RPMI8226 (cell line): ENCODE results near the gene QRICH2.
"Not testable (repeated sequence)": the region's sequence is repeated elsewhere in the genome, so short reads cannot be mapped to it uniquely, and the experiment has no call there.

ENCODE experiments used
- DNase-seq: peaks from one replicate; pipeline ENCODE4 v3.0.0-alpha.2; 2015

The QRICH2 gene

GRCh38 chr17:76318586-76318985 lies 10.5 kb upstream of the QRICH2 start:
- DNase-seq, result no peak

DNA sequence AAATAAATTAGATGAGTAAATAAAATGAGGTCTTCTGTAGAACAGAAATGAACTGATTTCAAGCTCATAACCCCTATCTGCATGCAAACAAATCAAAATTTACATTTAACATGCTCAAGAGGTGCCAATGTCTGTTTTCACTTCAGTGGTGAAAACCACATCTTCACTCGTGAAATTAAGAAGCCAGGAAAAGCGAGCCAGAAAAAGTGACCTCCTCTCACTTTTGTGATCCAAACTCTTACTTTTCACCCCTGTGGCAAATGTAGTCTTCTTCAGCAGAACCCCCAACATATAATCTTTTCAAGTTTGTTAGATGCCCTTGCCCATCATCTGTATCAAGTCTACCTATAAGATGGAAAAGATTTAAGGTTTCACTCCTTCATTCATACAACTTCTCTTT lies 9.5 kb upstream of the QRICH2 start:
- no peak for DNase-seq

- DNase-seq, result no peak
Observed at GRCh38 chr17:76314392-76315227, 6.5 kb upstream of the QRICH2 start.

DNA sequence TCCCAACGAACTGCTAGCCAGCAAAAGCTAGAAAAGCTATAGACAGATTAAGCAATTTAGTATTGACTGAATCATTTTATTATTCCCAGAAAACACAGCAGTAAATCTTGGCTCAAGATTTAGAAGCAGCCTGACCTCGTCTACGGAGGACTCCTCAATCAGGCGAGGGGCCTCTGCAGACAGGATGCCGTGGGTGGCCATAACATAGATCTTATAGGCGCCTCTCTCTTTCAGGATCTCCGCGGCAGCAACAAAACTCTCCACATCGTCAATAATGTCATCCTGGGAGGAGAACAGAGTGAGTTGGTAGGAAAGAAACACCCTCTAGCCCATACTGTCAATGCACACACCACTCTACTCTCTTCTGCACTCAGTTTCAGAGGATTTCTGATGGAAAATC lies 4.7 kb upstream of the QRICH2 start:
- no peak for DNase-seq

- no peak for DNase-seq
Observed at GRCh38 chr17:76309461-76309860, 1.4 kb upstream of the QRICH2 start.

DNA sequence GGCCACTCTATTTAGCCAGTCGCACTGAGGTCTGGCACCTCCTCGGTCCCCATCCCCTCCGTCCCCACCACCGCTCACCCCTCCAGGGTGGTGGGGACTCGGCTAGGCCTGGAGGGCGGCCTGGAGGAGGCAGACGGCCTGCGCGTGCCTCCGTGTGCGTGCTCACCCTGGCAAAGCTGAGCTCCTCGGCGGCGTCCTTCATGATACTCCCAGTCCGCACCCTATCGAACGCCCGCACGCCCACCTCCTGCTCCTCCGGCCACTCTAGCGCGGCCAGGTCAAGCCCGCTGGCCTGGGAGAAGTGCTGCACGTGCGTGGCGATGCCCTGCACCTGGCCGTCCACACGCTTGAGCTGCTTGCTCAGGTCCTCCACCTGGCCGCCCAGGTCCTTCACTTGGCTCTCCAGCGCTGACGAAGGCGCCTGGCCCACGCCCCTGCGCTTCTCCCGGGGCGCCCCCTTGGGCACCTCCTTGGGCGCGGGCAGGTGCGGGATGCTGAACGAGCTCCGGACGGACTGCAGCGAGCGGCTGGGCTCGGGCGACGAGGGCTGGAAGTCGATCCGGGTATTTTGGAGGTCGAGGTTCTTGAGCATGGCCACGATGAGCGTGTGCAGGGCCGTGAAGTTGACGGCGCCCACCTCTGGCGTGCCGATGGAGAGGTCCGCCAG lies 644 bp downstream of the QRICH2 start:
- DNase-seq, result no peak

DNA sequence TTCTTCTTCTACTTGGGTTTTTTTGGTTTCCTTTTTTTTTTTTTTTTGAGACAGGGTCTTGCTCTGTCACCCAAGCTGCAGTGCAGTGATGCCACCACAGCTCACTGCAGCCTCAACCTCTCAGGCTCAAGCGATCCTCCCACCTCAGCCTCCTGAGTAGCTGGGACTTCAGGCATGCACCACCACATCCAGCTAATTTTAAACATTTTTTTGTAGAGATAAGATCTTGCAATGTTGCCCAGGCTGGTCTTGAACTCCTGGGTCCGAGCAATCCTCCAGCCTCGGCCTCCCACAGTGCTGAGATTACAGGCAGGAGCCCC lies 3.0 kb downstream of the QRICH2 start:
- DNase-seq, result not testable (repeated sequence)

DNA sequence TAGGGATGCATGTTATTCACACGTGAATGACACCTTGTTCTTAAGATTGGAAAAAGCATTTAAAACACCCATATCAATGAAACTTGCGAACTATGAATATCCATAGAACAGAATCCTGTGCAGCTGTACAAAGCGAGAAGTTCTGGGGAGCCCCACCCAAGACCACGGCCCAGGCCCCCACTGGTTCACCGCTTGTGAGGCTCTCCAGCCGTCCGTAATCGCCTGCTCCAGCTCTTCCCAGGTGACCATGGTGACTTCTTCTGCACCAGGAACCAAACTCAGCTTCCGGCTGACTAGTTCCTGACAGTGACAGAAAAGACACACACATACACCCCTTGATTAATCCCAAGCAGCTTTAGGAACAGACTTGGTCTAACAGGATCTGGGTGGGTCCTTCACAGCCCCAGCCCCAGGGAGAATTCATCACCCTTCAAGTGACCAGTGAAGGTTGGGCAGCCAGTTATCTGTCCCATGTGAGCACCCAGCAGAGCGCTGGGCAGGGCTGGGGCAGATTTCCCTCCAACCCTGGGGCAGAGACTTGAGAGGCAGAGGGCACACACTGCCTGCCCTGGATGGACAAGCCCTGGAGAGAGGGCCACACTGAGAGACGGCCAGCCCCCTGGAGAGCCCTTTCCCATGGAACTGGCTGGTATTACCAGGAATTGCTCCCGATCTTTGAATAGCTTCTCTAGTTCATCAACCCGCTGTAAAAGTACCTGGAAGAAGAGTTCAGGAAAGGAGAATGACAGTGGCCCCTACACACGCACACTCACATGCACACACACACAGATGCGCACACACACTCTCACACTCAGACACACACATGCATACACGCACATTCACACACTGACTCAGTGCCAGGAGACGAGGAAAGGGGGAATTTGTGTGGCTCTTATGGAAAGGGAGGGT lies 3.6 kb downstream of the QRICH2 start:
- no peak for DNase-seq

- no peak for DNase-seq
Observed at GRCh38 chr17:76297436-76297835, 10.6 kb downstream of the QRICH2 start.

- DNase-seq, result no peak
Observed at GRCh38 chr17:76296889-76297288, 11.2 kb downstream of the QRICH2 start.

GRCh38 chr17:76296186-76296585 lies 11.9 kb downstream of the QRICH2 start:
- DNase-seq, result no peak

DNA sequence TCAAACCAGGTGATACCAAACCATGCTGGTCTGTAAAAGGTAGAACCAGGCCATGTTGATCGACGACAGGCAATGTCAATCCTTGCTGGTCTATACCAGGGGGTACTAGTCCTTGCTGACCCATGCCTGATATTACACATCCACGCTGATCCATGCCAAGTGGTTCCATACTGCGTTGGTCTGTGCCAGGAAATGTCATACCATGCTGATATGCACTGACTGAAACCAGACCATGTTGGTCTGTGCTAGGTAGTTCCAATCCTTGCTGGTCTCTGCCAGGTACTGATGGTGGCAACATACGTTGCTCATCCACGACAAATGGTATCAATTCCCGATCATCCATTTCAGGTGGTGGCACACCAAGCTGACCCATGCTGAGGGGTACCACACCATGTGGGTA lies 15.0 kb downstream of the QRICH2 start:
- DNase-seq, result no peak

DNA sequence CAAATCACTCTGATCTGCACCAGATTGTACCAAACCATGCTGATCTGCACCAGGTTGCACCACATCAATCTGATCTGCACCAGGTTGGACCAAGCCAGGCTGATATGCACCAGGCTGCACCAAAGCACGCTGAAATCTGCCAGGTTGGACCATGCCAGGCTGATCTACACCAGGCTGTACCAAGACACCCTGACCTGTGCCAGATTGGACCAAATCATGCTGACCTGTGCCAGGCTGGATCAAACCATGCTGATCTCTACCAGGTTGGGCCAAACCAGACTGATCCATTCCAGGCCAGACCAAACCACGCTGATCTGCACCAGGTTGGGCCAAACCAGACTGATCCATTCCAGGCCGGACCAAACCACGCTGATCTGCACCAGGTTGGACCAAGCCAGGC lies 15.5 kb downstream of the QRICH2 start:
- DNase-seq, result no peak

DNA sequence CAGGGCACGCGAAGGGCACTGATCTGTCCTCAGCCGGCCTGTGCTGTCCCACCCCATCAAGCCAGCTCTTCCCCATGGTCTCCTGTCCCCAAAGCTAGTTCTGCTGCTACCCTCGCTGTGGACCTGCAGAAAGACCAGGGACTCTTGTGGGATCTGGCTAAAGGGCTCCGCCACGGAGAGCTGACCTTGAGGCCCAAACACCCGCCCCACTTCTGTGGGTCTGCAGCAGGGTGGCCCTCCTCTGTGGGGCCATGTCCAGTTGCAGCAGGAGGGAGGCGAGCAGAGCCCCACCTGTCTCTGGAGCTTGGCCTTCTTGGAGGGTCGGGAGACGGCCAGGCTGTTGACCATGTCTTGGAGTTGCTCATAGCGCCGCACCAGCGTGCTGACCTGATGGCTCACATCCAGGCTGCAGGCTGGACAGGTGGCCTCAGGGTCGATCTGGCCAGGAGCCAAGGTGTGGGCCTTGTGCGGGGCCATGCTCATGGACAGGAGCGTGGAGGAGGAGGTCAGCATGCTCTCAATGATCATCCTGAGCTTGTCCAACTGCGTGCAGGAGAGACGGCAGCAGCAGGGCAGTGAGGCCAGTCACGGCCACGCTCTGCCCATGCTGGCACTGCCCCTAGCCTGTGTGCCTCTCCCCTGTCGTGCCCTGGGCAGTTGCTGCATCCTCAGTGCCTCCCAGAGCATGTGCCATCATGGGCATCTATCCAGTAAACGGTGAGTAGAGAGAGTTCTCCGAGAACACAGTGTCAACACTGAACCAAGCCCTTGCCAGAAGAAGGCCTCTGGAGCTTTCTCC lies 26.3 kb downstream of the QRICH2 start:
- DNase-seq, result no peak

DNA sequence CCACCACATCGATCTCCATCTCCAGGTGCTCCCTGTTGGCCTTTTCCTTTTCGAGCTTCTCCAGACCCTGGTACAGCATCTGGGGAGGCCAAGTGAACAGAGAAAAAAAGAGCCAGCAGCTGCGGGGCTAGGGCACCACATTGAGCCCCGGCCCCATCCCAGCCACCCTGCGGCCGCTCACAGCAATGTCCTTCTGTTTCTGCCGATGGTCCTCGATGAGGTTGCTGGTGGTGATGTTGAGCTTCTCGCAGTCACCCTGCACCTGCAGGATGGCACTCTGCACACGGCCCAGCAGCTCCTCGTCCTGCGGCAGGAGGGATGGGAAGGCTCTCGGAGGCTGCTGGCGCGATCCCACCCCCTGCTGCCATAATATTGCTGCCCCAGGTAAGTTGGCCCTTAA lies 27.4 kb downstream of the QRICH2 start:
- no peak for DNase-seq

GRCh38 chr17:76279742-76280287 lies 28.3 kb downstream of the QRICH2 start:
- no peak for DNase-seq

DNA sequence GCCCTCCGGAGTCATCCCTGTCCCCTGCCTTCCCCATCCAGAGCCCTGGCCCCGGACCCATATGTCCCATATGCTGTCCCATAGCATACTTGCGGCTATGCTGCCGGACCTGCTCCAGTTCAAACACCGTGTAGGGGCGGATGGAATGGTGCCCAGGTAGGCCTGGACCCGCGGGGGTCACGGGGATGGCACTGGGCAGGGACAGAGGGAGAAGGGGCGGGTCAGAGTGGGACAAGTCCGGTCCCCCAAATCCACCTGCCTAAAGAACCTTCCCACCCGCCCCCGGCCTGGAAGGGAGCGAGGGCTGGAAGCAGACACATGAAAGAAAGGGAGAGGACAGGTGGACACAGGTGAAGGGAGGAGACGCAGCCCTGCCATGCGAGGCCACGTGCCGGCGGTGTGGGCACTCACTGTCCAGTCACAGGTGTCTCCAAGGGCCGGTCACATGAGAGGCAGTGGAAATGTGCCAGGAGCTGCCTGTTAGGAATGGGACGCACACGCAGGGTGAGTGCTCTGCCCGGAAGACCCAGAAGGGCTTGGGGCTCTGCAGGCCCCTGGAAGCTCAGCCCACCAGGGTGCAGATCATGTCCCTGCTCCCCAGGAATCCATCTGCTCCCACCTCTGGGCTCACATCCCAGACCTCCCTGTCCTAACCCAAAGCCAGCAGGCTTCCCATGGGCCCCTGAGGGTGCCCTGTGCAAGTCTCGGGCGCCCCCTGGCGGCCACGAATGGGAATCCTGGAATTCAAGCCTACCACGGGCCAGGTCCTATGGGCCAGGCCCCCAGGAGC lies 28.9 kb downstream of the QRICH2 start:
- peak; percentile 83 for DNase-seq

DNA sequence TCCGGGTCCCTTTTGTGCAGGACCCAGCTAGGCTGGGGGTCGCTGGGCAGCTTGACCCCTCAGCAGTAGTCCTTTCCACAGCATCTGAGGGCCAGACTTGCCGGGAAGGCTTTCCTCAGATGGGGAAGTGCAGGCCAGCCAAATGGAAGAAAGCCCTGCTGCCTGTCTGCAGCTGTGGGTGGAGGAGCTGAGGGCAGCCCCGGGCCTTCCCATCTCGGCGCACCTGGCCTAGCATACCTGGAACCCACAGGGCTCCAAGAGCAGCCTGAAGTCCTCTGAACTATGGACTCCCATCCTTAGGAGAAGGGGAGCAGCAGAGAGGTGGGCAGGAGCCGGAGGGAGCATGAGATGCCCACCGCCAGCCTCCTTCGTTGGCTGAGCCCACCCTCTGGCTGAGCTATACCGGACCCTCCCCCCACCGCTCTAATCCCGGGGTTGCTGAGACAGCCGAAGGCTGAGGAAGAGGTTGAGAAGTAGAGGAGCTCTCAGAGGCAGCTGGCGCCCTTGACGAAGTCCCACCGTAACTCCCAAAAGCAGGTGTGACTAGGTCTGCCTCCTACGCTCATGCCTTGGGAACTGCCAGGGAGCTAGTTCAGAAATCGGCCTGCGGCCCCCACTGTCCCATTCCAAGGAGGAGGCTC lies 29.7 kb downstream of the QRICH2 start:
- DNase-seq, result no peak

GRCh38 chr17:76277300-76278267 lies 30.5 kb downstream of the QRICH2 start:
- no peak for DNase-seq
